ENCODE data around the gene EML6.

The EML6 gene

DNA sequence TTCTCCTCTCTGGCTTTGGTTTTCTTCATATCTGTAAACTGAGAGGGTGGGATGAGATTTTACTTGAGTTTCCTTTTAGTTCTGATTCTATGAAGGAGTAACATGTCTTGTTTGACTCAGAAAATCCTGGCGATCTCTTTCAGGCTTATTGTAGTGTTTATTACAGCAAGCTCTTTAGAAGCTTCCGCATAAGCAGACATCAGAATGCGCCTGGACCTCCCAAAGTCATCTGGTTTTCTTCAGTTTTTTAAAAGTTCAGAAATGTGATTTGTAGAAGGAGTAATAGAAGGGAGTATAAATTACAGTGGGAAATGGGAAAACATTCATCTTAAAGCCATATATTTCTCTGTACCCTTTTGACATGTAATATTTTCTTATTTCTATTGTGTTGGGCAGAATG lies 68.4 kb downstream of the EML6 start:
- no peak overlapping the region for H3K4me3 ChIP-seq (ENCODE audit: low read depth, low read length)
- DNase-seq (ENCODE audit: low read depth): no peak
- TF ChIP-seq CTCF (IDR thresholded peaks at IDR 0.05; ENCODE audit: low read depth, low read length, missing control alignments): no peak
- in situ Hi-C loops (cut with HindIII; ENCODE audit: low sequenced_read_pairs): no loop called here

GRCh38 chr2:54797307-54797706 lies 73.8 kb downstream of the EML6 start:
- in situ Hi-C loops (cut with HindIII; ENCODE audit: low sequenced_read_pairs): no loop called here
- no peak for TF ChIP-seq CTCF (IDR thresholded peaks at IDR 0.05; ENCODE audit: low read depth, low read length, missing control alignments)
- no peak for DNase-seq (ENCODE audit: low read depth)
- H3K4me3 ChIP-seq (ENCODE audit: low read depth, low read length): no peak overlapping the region

DNA sequence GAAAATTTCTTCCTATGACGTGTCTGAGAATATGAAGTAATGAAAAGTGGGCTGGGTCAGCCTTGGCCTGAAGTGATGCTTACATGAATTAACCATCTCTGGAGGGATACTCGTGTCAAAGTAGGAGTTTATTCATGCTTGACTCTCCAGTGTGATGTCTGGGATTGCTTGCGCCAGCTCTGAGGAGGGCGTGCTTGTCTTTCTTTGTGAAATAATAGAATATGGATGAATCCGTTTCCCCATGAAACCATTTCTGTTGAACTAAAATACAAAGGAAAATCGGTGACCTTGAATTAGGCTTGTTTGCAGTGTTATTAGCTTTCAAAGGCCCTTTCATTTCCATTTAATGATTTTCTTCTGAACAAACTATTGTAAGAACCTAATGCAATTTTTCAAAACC lies 77.9 kb downstream of the EML6 start:
- TF ChIP-seq CTCF (IDR thresholded peaks at IDR 0.05; ENCODE audit: low read depth, low read length, missing control alignments): no peak
- in situ Hi-C loops (cut with HindIII; ENCODE audit: low sequenced_read_pairs): no loop called here
- no peak overlapping the region for H3K4me3 ChIP-seq (ENCODE audit: low read depth, low read length)
- DNase-seq (ENCODE audit: low read depth): no peak

DNA sequence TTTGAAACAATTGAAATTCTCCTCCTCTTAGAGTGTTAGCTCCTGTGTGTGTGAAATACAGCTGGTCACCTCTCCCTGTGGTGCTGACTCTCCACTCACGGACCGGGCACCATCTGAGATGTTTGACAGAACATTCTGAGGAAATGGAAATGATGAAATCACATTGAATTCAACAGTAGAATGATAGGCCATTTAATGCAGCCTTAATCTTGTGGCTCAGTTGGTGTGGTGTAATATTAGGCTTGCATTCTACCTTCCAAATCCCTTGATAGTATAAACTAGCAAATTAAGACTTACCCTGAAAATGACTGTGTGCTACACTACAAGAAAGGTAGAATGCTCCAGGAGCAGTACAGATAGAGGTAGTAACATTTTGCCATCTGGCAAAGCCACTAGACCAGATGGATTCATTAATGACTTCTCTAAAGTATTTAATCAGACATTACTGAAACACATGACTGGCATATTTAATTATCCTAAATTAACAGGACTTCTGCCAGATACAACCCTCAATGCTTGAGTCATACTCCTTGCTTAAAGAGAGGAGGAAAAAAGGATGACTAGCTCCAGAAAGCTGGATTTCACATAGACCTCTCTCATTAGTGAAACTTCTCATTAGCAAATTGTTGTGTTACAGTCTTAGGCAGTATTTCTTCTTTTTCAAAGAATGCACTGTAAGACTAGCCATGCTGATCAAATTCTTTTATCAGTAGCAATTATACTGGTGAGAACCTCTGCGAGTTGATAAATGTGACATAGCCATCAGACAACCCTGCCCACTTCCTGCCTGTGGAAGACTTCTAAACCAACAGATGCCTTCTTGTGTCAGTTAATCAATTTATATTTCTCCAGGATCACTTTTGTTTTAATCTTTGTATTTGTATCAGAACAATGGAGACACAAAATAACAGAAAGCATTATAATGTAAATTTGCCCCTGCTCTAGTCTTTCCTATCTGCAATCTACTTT lies 80.6 kb downstream of the EML6 start:
- H3K4me3 ChIP-seq (ENCODE audit: low read depth, low read length): no peak overlapping the region
- in situ Hi-C loops (cut with HindIII; ENCODE audit: low sequenced_read_pairs): no loop called here
- no peak for DNase-seq (ENCODE audit: low read depth)
- no peak for TF ChIP-seq CTCF (IDR thresholded peaks at IDR 0.05; ENCODE audit: low read depth, low read length, missing control alignments)

GRCh38 chr2:54805255-54805654 lies 81.8 kb downstream of the EML6 start:
- in situ Hi-C loops (cut with HindIII; ENCODE audit: low sequenced_read_pairs): no loop called here
- no peak for DNase-seq (ENCODE audit: low read depth)
- no peak for TF ChIP-seq CTCF (IDR thresholded peaks at IDR 0.05; ENCODE audit: low read depth, low read length, missing control alignments)

GRCh38 chr2:54806975-54807374 lies 83.5 kb downstream of the EML6 start:
- TF ChIP-seq CTCF (IDR thresholded peaks at IDR 0.05; ENCODE audit: low read depth, low read length, missing control alignments): no peak
- DNase-seq (ENCODE audit: low read depth): no peak
- in situ Hi-C loops (cut with HindIII; ENCODE audit: low sequenced_read_pairs): no loop called here
- H3K4me3 ChIP-seq (ENCODE audit: low read depth, low read length): no peak overlapping the region

More at GRCh38 chr2:54805255-54805654, 81.8 kb downstream of the EML6 start:
- no peak overlapping the region for H3K4me3 ChIP-seq (ENCODE audit: low read depth, low read length)

All from astrocyte of the cerebellum (primary cell).